Heart right ventricle (tissue), 16 donors: ENCODE measurements around the gene LMF2. TPM values are rescaled to one million over a fixed set of nuclear protein-coding genes. Genes with fewer than 3 reads are reported as not detected.

Source experiments
- ATAC-seq, 8 donors: fragments of 200-7000 bp; cut with Tn5 transposase; one replicate each; pipeline ENCODE4 v1.9.1; 2020; ENCODE audit warnings: mild to moderate bottlenecking in 8 of 8, moderate library complexity in 8 of 8, moderate number of reproducible peaks in 1 of 8
- DNase-seq, 2 donors: peaks; one replicate each; pipeline ENCODE4 v3.0.0-alpha.2; 2020
- H3K27ac ChIP-seq, 10 donors: fragments of 200-600 bp; sonication (generic) in 2 of 10; one replicate each; pipeline versions ENCODE4 v1.5.0 to v1.8.0; 2020 to 2022; ENCODE audit warnings: mild to moderate bottlenecking in 3 of 10
- H3K27me3 ChIP-seq, 7 donors: fragments of 200-600 bp; one replicate each; pipeline ENCODE4 v1.8.0; 2021 to 2022; ENCODE audit warnings: mild to moderate bottlenecking in 2 of 7
- H3K36me3 ChIP-seq, 9 donors: fragments of 200-600 bp; sonication (generic) in 1 of 9; one replicate each; pipeline versions ENCODE4 v1.5.0 to v1.8.0; 2020 to 2022; ENCODE audit warnings: mild to moderate bottlenecking in 2 of 9
- H3K4me1 ChIP-seq, 9 donors: fragments of 200-600 bp; sonication (generic) in 1 of 9; one replicate each; pipeline versions ENCODE4 v1.5.0 to v1.8.0; 2020 to 2022; ENCODE audit warnings: mild to moderate bottlenecking in 4 of 9
- H3K4me3 ChIP-seq, 10 donors: fragments of 200-600 bp; sonication (generic) in 2 of 10; one replicate each; pipeline versions ENCODE4 v1.5.0 to v1.8.0; 2020 to 2022; ENCODE audit warnings: mild to moderate bottlenecking in 7 of 10, moderate library complexity in 2 of 10
- H3K9me3 ChIP-seq, 11 donors: fragments of 200-600 bp in 10 of 11; sonication (generic) in 2 of 11; one replicate each; pipeline versions ENCODE4 v1.5.0 to v1.8.0; 2013 to 2022; ENCODE audit warnings: mild to moderate bottlenecking in 2 of 11, control low read depth in 1 of 11, moderate library complexity in 1 of 11
- CTCF ChIP-seq, 9 donors: fragments of 200-600 bp; sonication (generic) in 2 of 9; IDR thresholded peaks; one replicate each; pipeline versions ENCODE4 v1.5.0 to v1.8.0; 2021 to 2022; ENCODE audit warnings: antibody characterized with exemption in 9 of 9, mild to moderate bottlenecking in 5 of 9, moderate library complexity in 1 of 9
- WGBS, 2 donors: extraction: QIAGEN DNeasy Blood & Tissue Kit; methylation state at CpG; one replicate each; pipeline ENCODE4 v1.1.7; 2013; ENCODE audit warnings: inconsistent platforms in 1 of 2; 5-methylcytosine and 5-hydroxymethylcytosine counted together
- intact Hi-C, 10 donors: fragments of 100-400 bp; cut with DNase I; formaldehyde crosslinking; loops; one replicate each; pipeline versions ENCODE4 v1.11.1 to v1.14.2; 2022
- polyA plus RNA-seq, 2 donors: library from polyadenylated mRNA; stranded (reverse); fragments of 200-250 nt; gene quantifications; one replicate each; pipeline ENCODE4 v1.2.3, GENCODE V29; 2013
- total RNA-seq, 10 donors: library from RNA; stranded (reverse); fragmentation: NEBNext Ultra II Directional in 3 of 10; extraction: Animal tissue kit (Norgen Biotek cat#: 25700) in 3 of 10; gene quantifications; one replicate each; pipeline versions ENCODE4 v1.2.1 to v1.2.4, GENCODE V29; 2021 to 2023
- donor health status: Arrhythmogenic right ventricular cardiomyopathy.
- donor health status: ischemic (EF 13 %, LVEDD 7.1; RV severe dilation, severe dysfunction).
- donor health status: healthy with polysubstance abuse.
- donor health status: DM: no; HTN: yes; CAD: no.
- donor health status: DM: no; HTN: no; CAD: no.
- donor health status: ischemic (EF 25% LVEDD 6.9; RV normal size, moderate dysfunction).
- donor health status: ischemic (EF 25% LVEDD 5.7; RV mildly dilated, moderate dysfunction).
- donor health status: healthy.
- donor health status: DM: yes; HTN: yes; CAD: no.
- donor health status: Ischemic cardiomyopathy.
- donor health status: ischemic (EF 35%, LVEDD 5.7; RV mildly dilated, moderate dysfunction).
- donor health status: nonischemic (EF 11% LVEDD 7.7; RV severe dilation, severe dysfunction).
- donor health status: DM: yes; HTN: yes; CAD: no.
- donor health status: PGD.
- donor health status: ischemic (EF 29% LVEDD 5.4; RV normal size, mild dysfunction).
- donor health status: nonischemic (EF 23%, LVEDD 6.1; RV moderate dilation, normal function).

The LMF2 gene
- total and polyA plus RNA-seq, 12 donors = 18.8 to 42.5 (median 25.4) TPM

GRCh38 chr22:50519151-50519550 is 11.6 kb upstream of the LMF2 start:
- WGBS, 2 donors = 96 to 97% methylated on average over 8 of the region's 8 CpGs
- no peak for TF ChIP-seq CTCF (IDR thresholded peaks at IDR 0.05)
- peaks cover under 1 to 6% (median 4%) of the 10 kb centered on the region in 9 donors for H3K4me1 ChIP-seq
- H3K9me3 ChIP-seq = no peaks in the 10 kb centered on the region
- intact Hi-C loops = no loop called here
- H3K36me3 ChIP-seq = peaks cover 0 to 91% (median 44%) of the 10 kb centered on the region in 9 donors
- no peak for DNase-seq
- no peak for ATAC-seq
- no peak overlapping the region for H3K4me3 ChIP-seq
- no peaks in the 10 kb centered on the region for H3K27me3 ChIP-seq
- H3K27ac ChIP-seq = no peak overlapping the region

GRCh38 chr22:50518606-50519005 is 11.1 kb upstream of the LMF2 start:
- WGBS, 2 donors = 92 to 97% methylated on average over 7 of the region's 7 CpGs
- Histone ChIP-seq H3K9me3 (no peaks in the 10 kb centered on the region), H3K4me3 (no peak overlapping the region), H3K27me3 (no peaks in the 10 kb centered on the region), H3K27ac (no peak overlapping the region), H3K4me1 (peaks cover 0 to under 1% (median 0%) of the 10 kb centered on the region in 9 donors), H3K36me3 (peaks cover 0 to 85% (median 41%) of the 10 kb centered on the region in 9 donors)
- TF ChIP-seq CTCF (IDR thresholded peaks at IDR 0.05) = no peak
- ATAC-seq (no peak), DNase-seq (no peak)
- intact Hi-C loops = no loop called here

GRCh38 chr22:50517495-50518260 is 10.2 kb upstream of the LMF2 start:
- WGBS, 2 donors = 86 to 89% methylated on average over 20 of the region's 20 CpGs
- TF ChIP-seq CTCF (IDR thresholded peaks at IDR 0.05) = no peak
- Histone ChIP-seq H3K27me3 (no peaks in the 10 kb centered on the region), H3K27ac (no peak overlapping the region), H3K9me3 (no peaks in the 10 kb centered on the region), H3K4me1 (no peaks in the 10 kb centered on the region), H3K4me3 (no peak overlapping the region), H3K36me3 (peaks cover 0 to 76% (median 32%) of the 10 kb centered on the region in 9 donors)
- DNase-seq = no peak
- intact Hi-C loops = no loop called here
- no peak for ATAC-seq

GRCh38 chr22:50516891-50517290 is 9.4 kb upstream of the LMF2 start:
- H3K27me3 ChIP-seq = no peaks in the 10 kb centered on the region
- intact Hi-C loops = no loop called here
- no peak for TF ChIP-seq CTCF (IDR thresholded peaks at IDR 0.05)
- peaks cover 0 to 74% (median 24%) of the 10 kb centered on the region in 9 donors for H3K36me3 ChIP-seq
- no peak overlapping the region for H3K27ac ChIP-seq
- no peaks in the 10 kb centered on the region for H3K9me3 ChIP-seq
- DNase-seq = no peak
- no peaks in the 10 kb centered on the region for H3K4me1 ChIP-seq
- WGBS, 2 donors = 78 to 85% methylated on average over 16 of the region's 16 CpGs
- no peak overlapping the region for H3K4me3 ChIP-seq
- ATAC-seq = no peak
